ENCODE data around the gene SEMA3D. TPM values are rescaled to one million over a fixed set of nuclear protein-coding genes. Genes with fewer than 3 reads are reported as not detected.

The SEMA3D gene
- total and polyA plus RNA-seq, 4 donors = 0.18 to 1.2 (median 0.72) TPM

- Histone ChIP-seq H3K9me3 (ENCODE audit: control insufficient read depth in 4 of 4, low read length in 3 of 4) (no peaks in the 10 kb centered on the region), H3K27me3 (ENCODE audit: control insufficient read depth in 4 of 4, insufficient read depth in 4 of 4, low read length in 3 of 4) (no peaks in the 10 kb centered on the region), H3K4me1 (ENCODE audit: control insufficient read depth in 4 of 4, insufficient read depth in 4 of 4, low read length in 3 of 4) (no peaks in the 10 kb centered on the region), H3K4me3 (ENCODE audit: low read depth in 1 of 3, low read length in 3 of 3) (no peak overlapping the region), H3K27ac (ENCODE audit: low read depth in 1 of 2, low read length in 2 of 2) (no peak overlapping the region), H3K36me3 (ENCODE audit: control insufficient read depth in 4 of 4, insufficient read depth in 3 of 4, low read depth in 1 of 4, low read length in 3 of 4) (no peaks in the 10 kb centered on the region), H3K9ac (ENCODE audit: low read depth in 1 of 2, low read length in 2 of 2) (no peak overlapping the region)
- TF ChIP-seq EGR1 (IDR thresholded peaks at IDR 0.05; ENCODE audit: low read depth in 2 of 2) (no peak), REST (IDR thresholded peaks at IDR 0.05) (no peak), MAX (IDR thresholded peaks at IDR 0.05) (no peak), ZBTB33 (IDR thresholded peaks at IDR 0.05) (no peak), HNF4G (IDR thresholded peaks at IDR 0.05) (no peak), HNF4A (conservative IDR thresholded peaks at IDR 0.05) (no peak), NR2F2 (IDR thresholded peaks at IDR 0.05) (no peak), RXRA (IDR thresholded peaks at IDR 0.05) (no peak), FOXA1 (IDR thresholded peaks at IDR 0.05) (no peak), SP1 (IDR thresholded peaks at IDR 0.05) (no peak), TAF1 (conservative IDR thresholded peaks at IDR 0.05) (no peak), GABPA (IDR thresholded peaks at IDR 0.05 in 1 of 2, conservative IDR thresholded peaks at IDR 0.05 in 1 of 2) (no peak), CTCF (IDR thresholded peaks at IDR 0.05; ENCODE audit: low read depth, low read length, missing input control) (no peak), JUND (IDR thresholded peaks at IDR 0.05) (no peak), RAD21 (IDR thresholded peaks at IDR 0.05) (no peak), ATF3 (IDR thresholded peaks at IDR 0.05) (no peak), YY1 (IDR thresholded peaks at IDR 0.05) (no peak), FOXA2 (IDR thresholded peaks at IDR 0.05) (no peak)
- DNase-seq (ENCODE audit: low spot score) = no peak
- WGBS = 61% methylated on average over 3 of the region's 3 CpGs
Observed at GRCh38 chr7:85090919-85091564, 95.8 kb downstream of the SEMA3D start.

All from liver (tissue), 9 donors.